ENCODE data around the gene NRAS.

The NRAS gene

DNA sequence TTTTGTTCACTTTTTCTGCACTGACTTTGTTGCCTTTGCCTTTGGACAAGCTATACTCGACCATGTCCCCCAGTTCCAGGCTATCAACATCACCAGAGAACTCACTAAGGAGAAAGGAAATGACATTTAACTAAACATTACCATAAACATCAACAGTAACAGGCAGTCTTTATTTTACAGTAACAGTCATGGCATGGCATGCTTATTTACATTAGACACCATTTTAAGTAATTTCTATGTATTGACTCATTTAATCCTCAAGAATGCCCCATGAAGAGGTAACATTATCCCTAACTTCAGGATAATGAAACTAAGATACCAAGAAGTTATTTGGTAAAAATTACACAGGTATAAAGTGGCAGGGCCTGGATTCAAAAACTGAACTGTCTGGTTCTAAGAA is 8.7 kb upstream of the NRAS start:
- no peak for DNase-seq

DNA sequence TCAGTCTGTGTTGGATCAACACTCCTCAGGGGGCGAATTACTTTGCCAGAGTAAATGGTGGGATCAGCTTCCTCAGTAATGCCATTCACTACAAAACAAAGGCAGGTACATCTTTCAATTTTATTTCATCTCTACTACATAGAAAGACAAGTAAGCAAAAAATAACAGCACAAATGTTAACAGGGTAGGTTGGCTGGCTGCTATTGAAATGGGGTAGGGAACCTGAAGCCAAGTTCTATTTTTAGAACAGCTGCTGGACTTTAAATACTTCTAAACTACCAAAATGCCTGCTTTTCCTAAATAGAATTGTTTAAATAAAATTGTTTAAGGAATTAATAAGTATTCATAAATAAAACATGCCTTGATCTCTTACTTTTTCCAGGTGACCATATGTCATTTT is 7.3 kb upstream of the NRAS start:
- no peak for DNase-seq

DNA sequence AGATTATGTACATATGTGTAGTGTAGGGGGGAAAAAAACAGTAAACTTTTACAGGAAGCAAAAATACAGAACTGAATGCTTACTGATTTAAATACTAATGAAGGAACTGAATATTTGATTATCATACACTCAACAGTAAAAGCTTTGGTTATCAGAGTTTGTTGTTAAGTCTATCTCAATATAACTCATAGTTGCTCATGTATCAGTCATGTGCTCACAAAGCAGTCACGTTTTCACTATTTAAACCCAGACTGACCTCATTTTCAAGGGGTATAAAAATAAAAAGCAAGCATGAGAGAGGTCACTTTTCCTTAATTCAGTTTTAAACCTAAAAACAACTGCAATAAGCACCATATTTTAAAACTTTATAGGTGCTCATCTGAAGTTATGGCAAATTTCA is 6.9 kb upstream of the NRAS start:
- no peak for DNase-seq

DNA sequence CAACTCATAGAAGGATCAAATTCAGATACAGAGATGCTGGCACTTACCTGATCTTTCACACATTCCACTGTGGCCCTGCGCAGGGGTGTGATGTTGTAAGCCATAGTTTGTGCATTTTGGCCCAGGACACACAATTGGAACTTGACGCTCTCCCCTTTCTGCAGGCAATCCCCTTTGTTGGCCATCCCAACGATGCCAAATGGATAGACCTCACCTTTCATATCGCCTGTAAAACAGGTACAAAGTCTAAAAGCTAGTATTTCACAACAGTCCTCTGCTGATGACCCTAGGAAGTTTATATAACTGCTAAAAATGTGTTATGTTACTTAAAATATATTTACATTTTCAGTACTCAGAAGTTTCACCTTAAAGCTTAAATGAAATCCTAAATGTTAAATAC is 3.9 kb upstream of the NRAS start:
- no peak for DNase-seq

DNA sequence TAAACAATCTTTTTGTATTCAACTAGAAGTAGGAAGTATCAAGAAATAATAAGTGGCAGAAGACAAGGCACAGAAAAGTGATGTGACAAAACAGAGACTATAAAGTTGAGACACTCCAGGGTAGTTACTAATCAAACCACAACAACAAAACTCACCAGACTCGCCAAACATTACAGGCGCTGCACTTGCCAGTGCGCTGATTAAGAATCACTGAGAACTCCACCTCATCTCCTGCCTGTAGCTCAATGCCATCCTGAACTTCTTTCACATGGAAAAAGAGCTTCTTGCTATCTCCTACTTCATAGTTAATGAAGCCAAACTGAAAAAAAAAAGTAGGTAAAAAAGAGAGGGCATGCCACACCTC is 2.8 kb upstream of the NRAS start:
- no peak for DNase-seq

DNA sequence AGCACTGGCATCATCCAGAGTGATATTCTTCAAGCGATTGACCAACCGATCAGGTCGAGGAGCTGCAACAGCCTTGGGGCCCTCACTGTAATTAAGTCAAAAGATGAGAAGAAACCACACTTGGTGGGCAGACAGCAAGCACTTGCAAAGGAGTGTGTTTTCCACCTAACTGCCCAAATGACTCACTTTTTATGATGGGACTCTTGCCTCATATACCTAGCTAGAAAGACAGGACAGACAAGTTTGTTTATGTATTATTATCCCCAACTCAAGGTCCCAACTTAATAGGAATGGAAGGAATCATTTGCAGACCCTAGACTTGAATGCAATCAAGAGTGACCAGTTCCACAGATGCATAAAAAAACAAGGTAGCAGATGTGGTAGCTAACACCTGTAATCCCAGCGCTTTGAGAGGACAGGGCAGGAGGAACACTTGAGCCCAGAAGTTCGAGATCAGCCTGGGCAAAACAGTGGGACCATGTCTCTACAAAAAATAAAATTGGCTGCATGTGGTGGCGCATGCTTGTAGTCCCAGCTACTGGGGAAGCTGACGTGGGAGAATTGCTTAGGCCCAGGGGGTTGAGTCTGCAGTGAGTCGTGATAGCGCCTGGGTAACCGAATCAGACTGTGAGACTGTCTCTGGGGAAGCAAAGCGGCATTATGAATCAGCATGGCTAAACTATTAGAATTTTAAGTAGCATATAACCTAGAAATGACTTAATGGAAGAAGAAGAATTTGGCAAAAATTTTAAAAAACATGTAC is 2.3 kb upstream of the NRAS start:
- DNase-seq, result no peak

DNA sequence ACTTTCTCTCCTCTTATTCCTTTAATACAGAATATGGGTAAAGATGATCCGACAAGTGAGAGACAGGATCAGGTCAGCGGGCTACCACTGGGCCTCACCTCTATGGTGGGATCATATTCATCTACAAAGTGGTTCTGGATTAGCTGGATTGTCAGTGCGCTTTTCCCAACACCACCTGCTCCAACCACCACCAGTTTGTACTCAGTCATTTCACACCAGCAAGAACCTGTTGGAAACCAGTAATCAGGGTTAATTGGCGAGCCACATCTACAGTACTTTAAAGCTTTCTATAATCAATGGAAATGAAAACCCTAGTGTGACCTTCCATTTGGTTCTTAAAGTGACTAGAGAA is 643 bp downstream of the NRAS start:
- no peak for DNase-seq

DNA sequence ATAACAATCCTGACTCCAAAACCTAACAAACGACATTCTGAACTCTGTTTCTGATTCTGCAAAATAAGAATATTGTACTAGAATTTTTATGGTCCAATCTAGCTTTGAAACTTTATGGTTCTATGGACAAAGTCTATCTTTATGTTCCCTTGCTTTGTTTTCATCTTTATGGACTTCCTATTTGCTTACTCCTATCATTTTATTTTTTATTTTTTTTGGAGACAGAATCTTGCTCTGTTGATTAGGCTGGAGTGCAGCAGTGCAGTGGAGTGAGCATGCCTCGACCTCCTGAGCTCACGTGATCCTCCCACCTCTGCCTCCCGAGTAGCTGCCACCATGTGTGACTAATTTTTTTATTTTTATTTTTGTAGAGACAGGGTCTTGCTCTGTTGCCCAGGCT is 3.6 kb downstream of the NRAS start:
- DNase-seq, result no peak

DNA sequence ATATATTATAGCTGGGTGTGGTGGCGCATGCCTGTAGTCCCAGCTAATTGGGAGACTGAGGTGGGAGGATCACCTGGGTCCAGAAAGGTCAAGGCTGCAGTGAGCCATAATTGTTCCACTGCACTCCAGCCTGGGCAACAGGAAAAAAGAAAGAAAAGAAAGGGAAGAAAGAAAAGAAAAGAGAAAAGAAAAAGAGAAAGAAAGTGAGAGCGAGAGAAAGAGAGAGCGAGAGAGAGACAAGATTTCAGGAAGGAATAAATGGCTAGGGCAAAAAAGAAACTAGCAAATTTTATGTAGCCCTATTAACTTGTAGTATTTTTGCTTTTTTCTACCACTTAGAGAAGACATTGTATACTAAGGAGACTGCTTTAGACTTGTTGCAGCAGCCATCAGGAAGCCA is 6.2 kb downstream of the NRAS start:
- DNase-seq, result no peak

DNA sequence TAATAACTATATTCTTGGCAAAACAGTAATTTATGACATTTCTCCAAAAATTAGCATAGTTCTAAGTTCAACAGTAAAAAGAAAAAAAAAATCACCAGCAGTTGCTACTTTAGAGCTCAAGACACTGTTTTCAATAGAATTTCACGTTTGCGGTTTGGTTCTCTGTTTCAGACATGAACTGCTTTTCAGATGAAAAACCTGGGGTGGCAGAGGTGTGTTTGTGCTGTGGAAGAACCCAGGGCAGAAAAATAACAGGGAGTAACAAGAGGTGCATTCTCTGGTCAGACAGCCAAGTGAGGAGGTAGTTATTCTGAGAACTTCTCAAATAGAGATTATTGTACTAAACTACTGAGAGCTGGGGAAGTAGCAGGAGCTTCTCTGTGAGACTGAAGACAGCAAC is 9.0 kb downstream of the NRAS start:
- no peak for DNase-seq

DNA sequence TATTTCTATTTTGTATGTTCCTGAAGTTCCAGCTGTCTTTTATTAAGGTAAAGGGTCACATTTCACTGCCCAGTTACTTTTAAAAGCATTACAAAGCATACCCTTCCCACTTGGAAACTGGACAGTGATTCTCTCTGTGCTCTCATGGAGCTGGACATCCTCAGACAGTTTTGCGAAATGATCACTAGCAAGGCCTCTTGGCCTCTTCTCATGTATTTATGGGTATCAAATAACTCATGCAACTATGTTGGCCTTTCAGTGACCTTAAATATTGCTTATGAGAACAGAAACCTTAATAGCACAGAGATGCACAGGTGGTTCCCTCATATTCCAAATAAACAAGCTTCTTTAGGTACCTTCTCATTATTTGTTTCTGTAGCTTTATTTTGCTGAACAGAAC is 13.3 kb downstream of the NRAS start:
- no peak for DNase-seq

DNA sequence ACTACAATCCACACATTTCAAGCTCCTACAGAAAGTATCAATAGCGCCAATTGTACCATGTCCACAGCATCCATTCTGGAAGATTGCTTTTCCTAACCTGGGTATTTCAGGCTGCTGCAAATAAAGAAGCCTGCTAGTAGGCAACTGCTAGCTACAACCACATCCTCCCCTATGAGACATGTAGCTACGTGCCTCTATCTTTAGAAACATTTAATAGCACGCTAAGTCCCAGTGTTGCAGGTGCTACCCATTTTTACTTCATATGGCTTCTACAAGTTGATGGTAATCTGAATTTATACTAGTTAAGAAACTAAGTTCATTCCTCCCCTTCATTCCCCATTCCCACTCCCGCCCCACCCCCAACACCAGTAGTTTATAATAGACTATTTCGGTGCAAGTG is 13.8 kb downstream of the NRAS start:
- DNase-seq, result no peak

DNA sequence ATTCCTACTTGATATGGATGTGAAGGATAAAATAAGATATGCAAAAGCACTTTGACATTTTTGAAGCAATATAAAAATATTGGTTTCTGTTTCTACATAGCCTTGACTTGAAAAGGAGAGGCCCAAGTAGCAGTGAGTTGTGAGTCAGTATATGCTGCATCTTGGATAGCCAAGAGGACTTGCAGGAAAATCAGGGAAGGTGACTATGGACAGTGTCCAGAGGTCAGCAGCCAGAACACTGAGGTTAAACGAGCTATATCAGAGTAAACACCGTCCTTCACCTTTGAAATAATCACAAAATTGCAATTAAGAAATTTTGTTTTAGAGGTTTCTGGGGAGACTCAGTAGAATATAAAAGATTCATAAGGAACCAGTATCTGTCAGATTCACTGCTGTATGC is 14.6 kb downstream of the NRAS start:
- no peak for DNase-seq

DNA sequence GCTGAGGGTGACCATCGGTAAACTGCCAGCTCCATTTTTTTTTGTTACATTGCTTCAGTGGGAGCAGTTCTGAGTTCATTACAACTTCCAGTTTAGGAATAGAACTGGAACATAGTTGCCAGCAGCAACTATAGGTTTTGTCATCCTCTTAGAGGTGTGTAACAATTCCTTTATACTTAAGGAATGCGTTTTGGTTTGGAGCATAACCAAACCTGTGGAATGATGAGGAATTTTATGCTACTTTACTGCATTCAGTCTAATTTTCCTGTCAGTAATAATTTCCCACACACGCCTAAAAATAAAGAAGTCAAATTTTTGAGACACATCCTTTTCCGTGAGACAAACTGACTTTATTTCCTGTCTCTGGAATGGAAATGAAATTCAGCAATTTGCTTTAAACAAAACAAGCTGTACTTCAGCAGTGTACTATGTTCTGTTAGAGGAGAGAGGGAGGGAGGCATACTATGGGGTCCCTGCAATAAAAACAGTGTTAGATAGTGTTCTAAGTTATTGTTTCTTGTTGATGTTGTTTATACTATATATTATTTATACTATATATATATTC is 16.5 kb downstream of the NRAS start:
- no peak for DNase-seq

DNA sequence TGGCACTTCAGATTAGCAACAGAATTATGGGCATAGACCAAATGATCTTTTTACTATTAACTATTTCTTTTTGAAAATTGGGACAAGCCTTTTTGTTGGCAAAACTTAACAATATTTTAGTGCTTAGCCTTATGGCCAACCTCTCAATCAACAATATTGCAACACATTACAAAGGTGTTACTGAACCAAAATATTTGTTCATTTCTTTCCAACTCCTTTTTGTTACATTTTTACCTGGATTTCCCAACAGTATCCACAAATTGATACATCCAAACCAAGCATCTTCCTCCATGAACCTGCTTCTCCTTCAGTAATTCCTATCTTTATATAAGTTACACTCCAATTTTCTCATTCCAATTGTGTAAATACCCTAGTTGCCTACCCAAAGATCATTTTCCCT is 19.8 kb downstream of the NRAS start:
- DNase-seq, result no peak

DNA sequence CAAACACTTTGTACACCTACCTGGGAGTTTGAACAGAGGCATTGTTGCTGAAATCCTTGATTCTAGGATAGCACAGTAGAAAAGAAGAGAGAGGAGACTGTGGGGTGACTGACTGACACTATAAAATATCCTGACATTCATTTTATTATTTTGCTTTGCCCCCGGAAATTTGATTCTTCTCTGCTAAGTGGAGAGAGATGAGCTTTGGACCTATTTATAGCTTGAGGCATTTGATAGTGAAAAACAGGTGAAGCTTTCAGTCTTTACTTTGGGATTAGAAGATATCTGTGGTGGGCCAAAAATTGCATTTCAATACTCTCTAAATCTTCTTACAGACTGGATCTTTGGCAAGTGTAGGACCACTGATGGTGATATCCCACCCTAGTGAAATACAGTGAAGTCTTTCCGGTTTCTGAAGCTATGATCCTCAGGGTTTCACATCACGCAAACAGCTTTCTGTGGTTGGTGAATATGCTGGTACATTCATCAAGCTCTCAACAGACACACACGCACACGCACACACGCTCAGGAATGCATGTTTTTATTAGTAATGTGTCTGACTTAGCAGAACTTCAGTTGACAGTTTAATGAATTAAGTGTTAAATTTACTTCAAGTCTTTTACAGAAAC is 21.0 kb downstream of the NRAS start, which contains the start of gene AMPD1:
Gene AMPD1, minus strand, starts transcription at position 117 of the 629 bp plus-strand sequence. Its CDS starts 75 bp downstream, at position 42.
- DNase-seq, result no peak

DNA sequence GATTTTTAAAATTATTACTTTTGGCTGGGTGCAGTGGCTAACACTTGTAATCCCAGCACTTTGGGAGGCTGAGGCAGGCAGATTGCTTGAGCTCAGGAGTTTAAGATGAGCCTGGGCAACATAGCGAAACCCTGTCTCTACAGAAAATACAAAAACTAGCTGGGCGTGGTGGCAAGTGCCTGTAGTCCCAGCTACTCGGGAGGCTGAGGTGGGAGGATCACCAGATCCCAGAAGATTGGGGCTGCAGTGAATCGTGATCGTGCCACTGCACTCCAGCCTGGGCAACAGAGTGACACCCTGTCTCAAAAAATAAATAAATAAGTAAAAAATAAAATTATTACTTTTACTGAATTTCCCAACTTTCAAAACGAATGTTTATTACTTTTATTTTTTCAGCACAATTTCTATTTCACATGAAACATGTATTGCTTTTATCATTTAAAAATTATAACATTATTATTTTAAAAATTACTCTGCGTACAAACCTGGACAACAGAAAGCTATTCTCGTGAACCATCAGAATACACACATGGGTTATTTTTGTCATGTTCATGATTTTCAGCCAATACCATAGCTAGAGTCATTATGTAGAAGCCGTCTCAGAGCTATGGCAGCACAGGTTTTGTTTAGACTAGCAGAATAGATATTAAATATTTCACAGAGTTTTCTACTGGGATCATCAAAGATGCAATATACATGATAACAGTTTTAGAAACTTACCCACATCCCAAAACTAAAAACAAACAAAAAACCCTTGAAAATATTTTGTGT is 21.8 kb downstream of the NRAS start:
- DNase-seq, result no peak

DNA sequence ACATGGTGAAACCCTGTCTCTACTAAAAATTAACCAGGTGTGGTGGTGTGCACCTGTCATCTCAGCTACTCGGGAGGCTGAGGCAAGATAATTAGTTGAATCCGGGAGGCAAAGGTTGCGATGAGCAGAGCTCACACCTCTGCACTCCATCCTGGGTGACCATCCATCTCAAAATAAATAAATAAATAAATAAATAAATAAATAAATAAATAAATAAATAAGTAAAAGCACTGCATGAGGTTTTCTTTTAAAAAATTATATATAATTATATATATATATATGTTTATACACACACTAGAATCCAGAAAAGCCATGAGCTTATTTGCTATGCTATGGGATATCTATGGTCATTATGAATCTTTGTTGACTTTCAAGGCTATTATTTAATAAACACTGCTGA is 23.6 kb downstream of the NRAS start:
- DNase-seq, result no peak

DNA sequence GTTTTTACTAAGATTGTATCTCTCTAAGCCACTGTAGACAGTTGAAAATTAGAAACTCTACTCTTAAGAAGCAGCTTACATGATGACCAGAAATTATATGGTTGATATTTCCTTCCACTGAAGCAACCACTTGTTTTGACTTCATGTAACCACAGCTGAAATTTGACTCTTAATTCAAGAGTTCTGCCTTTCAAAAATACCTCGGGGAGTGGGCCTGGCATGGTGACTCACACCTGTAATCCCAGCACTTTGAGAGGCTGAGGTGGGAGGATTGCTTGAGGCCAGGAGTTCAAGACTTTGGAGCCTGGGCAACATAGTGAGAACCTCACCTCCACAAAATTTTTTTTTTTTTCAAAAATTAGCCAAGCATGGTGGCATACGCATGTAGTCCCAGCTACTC is 25.5 kb downstream of the NRAS start:
- no peak for DNase-seq

DNA sequence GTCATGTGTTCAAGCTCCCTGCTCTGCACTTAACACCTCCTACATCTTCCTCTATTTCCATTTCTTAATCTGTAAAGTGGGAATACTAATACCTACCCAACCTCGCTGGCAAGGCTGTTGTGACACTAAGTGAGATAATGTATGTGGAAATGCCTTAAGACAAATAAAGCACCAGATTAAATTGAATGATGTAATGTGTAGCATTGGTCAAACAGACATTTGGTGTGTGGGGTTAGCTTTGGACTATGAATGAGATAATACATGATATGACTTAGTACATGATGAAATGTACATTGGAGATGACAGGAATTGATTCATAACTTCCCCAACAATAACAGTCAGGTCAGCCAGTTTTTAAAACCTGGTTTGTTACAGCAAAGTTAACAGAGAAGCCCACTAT is 26.4 kb downstream of the NRAS start:
- no peak for DNase-seq

DNA sequence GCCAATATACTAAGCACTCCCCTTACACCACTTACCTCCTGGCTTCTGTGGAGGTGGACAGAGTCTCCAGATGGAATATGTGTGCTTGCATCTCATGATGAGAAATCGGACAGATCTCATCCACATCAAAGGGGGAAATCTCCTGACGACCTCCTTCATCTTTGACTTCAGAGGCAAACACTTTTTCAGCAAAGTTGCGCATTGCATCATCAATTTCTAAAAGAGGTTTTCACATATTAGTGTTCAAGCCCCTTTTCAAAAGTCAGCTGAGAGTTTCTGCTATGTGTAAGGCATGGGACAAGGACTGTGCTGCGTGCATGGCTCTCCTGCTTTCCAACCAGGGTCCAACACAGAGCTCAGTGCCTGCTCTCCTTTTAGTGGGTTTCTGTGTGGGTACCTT is 28.0 kb downstream of the NRAS start:
- no peak for DNase-seq

DNA sequence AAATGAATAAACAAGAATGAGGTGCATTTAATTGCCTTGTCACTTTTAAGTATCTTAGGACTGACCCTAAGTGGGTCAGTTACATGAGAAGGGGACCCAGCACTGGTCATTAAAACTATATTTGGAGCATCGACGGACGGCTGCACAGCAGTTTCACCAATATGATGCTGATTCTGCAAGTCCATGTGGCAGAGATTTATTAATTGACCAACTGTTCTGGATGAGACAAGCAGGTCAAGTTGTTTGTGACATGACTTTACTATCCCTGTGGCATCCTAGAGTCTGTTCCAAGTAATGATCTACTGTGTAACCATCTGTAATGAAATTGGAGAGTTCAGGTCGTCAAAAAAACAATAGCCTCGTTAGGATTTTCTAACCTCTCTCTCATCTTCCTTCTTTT is 30.7 kb downstream of the NRAS start:
- no peak for DNase-seq

DNA sequence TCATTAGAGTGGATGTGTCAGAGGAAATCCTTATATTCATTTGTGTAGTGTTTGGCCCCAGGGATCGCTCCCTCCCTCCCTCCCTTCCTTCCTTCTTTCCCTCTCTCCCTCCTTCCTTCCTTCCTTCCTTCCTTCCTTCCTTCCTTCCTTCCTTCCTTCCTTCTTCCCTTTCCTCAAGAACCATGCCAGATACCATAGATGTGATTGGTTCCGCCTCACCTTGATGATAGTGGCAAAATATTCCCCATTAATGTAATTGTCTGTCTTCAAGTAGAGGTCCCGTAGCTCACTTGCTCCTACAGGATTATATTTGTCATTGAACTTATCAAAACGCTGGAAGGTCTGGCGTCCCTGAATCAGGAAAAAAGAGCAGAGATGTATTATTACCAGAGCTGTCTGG is 38.9 kb downstream of the NRAS start:
- DNase-seq, result no peak

DNA sequence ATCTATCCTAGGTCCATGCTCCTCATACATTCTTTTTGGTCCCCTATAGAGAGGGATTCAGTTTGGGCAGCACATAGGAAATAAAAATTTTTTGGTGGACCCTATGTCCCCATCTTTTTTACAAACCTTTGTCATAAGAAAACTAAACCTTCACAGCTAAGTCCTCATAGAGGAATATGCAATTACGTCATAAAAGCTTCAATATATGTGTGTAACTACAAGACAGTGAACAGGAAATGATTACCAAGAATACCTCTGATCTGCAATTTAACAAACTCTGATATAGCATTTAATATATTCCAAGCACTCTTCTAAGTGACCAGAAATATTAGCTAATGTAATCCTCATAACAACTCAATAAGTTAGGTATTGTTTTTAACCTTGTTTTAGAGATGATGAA is 40.5 kb downstream of the NRAS start:
- no peak for DNase-seq
